Fibroblast of skin of scalp (primary cell): ENCODE data around the gene LRRC3.
A peak's percentile ranks its signal among the peaks of the same experiment; 100 is the strongest.

ENCODE experiments used
- DNase-seq: peaks from one replicate; pipeline ENCODE4 v3.0.0-alpha.2; 2013

LRRC3 gene

GRCh38 chr21:44480200-44481053, 25.1 kb downstream of the LRRC3 start:
- no peak for DNase-seq

GRCh38 chr21:44482581-44483287, 27.4 kb downstream of the LRRC3 start:
- no peak for DNase-seq

- no peak for DNase-seq
Observed at GRCh38 chr21:44483288-44484237, 28.3 kb downstream of the LRRC3 start.

- no peak for DNase-seq
Observed at GRCh38 chr21:44484498-44485253, 29.4 kb downstream of the LRRC3 start.

- DNase-seq, result peak; percentile 11
Observed at GRCh38 chr21:44485254-44485793, 30.0 kb downstream of the LRRC3 start.

GRCh38 chr21:44485796-44486195, 30.5 kb downstream of the LRRC3 start:
- DNase-seq, result no peak

GRCh38 chr21:44486302-44486701, 31.0 kb downstream of the LRRC3 start:
- DNase-seq, result no peak

GRCh38 chr21:44487831-44488230, 32.5 kb downstream of the LRRC3 start:
- DNase-seq, result peak; percentile 13

GRCh38 chr21:44489962-44490361, 34.7 kb downstream of the LRRC3 start:
- DNase-seq, result no peak

- DNase-seq, result no peak
Observed at GRCh38 chr21:44490405-44490804, 35.1 kb downstream of the LRRC3 start.

- DNase-seq, result no peak
Observed at GRCh38 chr21:44490816-44491215, 35.5 kb downstream of the LRRC3 start.

GRCh38 chr21:44492567-44493385, 37.5 kb downstream of the LRRC3 start:
- no peak for DNase-seq

GRCh38 chr21:44494418-44494817, 39.1 kb downstream of the LRRC3 start:
- no peak for DNase-seq

GRCh38 chr21:44494956-44495355, 39.6 kb downstream of the LRRC3 start:
- DNase-seq, result no peak

GRCh38 chr21:44495611-44496563, 40.6 kb downstream of the LRRC3 start:
- DNase-seq, result no peak

GRCh38 chr21:44496564-44497550, 41.5 kb downstream of the LRRC3 start:
- DNase-seq, result no peak

- DNase-seq, result no peak
Observed at GRCh38 chr21:44497703-44498126, 42.4 kb downstream of the LRRC3 start.
